Fibroblast of lung (primary cell): ENCODE results near the gene OR4D9.

Experiments used
- CTCF ChIP-seq, 2 donors: IDR thresholded peaks in 1 of 2; conservative IDR thresholded peaks in 1 of 2; 1 replicate in 1 of 2; 2 replicates in 1 of 2; pipeline ENCODE4 v1.5.1; 2011 to 2012; ENCODE audit warnings: low read length in 2 of 2, control low read depth in 1 of 2, inconsistent platforms in 1 of 2, low read depth in 1 of 2, mild to moderate bottlenecking in 1 of 2
- EZH2 ChIP-seq: IDR thresholded peaks from 2 replicates; pipeline ENCODE4 v1.5.1; 2012; ENCODE audit warnings: low read length, control low read depth, mild to moderate bottlenecking; ENCODE audit errors: missing control alignments

- no peak for TF ChIP-seq CTCF (conservative IDR thresholded peaks at IDR 0.05 in 1 of 2, IDR thresholded peaks at IDR 0.05 in 1 of 2; ENCODE audit: low read depth in 1 of 2, low read length in 2 of 2)
- TF ChIP-seq EZH2, result no peak
Measured at GRCh38 chr11:59562292-59562691, 51.0 kb downstream of the OR4D9 start.
